Astrocyte (in vitro differentiated cells and primary cell): ENCODE results near the gene AQP12A.

Source experiments
- EZH2 ChIP-seq: IDR thresholded peaks from 2 replicates; pipeline ENCODE4 v1.6.1; 2012; ENCODE audit warnings: mild to moderate bottlenecking, low read length, inconsistent platforms; ENCODE audit not compliant: insufficient read depth
- TF ChIP-seq, protein P1 (sequence below): IDR thresholded peaks from 2 replicates; pipeline ENCODE4 v1.5.1; 2011; ENCODE audit warnings: low read depth, mild to moderate bottlenecking, inconsistent platforms, low read length, moderate library complexity; ENCODE audit not compliant: insufficient read depth

DNA sequence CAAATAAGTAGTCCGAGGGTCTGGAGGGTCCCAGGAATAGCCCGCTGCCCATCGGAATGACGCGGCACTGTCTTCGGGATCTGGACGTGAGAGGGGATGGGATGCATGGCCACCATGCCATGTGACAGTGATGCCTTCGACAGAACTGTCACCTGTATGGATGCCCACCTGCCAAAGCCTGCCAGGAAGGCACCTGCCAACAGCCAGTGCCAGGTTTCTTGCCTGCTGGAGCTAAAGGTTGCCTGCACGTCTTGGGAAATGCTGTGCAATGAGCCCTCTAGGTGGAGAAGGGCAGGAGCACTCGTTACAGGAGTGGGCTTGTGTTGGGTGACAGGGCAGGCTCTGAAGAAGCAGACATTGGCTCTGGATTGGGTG is 45.9 kb upstream of the AQP12A start:
- TF ChIP-seq, protein P1, sequence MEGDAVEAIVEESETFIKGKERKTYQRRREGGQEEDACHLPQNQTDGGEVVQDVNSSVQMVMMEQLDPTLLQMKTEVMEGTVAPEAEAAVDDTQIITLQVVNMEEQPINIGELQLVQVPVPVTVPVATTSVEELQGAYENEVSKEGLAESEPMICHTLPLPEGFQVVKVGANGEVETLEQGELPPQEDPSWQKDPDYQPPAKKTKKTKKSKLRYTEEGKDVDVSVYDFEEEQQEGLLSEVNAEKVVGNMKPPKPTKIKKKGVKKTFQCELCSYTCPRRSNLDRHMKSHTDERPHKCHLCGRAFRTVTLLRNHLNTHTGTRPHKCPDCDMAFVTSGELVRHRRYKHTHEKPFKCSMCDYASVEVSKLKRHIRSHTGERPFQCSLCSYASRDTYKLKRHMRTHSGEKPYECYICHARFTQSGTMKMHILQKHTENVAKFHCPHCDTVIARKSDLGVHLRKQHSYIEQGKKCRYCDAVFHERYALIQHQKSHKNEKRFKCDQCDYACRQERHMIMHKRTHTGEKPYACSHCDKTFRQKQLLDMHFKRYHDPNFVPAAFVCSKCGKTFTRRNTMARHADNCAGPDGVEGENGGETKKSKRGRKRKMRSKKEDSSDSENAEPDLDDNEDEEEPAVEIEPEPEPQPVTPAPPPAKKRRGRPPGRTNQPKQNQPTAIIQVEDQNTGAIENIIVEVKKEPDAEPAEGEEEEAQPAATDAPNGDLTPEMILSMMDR, result no peak
- no peak for TF ChIP-seq EZH2
